KOPT-K1 (cell line): Measurements from ENCODE around the gene TMEM108.

Experiments
- H3K27ac ChIP-seq: fragments of 200-600 bp; sonication (generic); 2 replicates; pipeline ENCODE4 v1.5.1; 2016; ENCODE audit warnings: antibody characterized with exemption, mild to moderate bottlenecking, low read depth, low read length; ENCODE audit not compliant: poor library complexity, severe bottlenecking
- H3K36me3 ChIP-seq: fragments of 200-600 bp; sonication (generic); 2 replicates; pipeline ENCODE4 v1.5.1; 2017; ENCODE audit warnings: antibody characterized with exemption, mild to moderate bottlenecking, low read length, moderate library complexity; ENCODE audit not compliant: insufficient read depth
- H3K9me3 ChIP-seq: fragments of 200-600 bp; sonication (generic); 2 replicates; pipeline ENCODE4 v1.5.1; 2017; ENCODE audit warnings: antibody characterized with exemption, low read length, mild to moderate bottlenecking; ENCODE audit not compliant: insufficient read depth, poor library complexity, severe bottlenecking

TMEM108 gene

DNA sequence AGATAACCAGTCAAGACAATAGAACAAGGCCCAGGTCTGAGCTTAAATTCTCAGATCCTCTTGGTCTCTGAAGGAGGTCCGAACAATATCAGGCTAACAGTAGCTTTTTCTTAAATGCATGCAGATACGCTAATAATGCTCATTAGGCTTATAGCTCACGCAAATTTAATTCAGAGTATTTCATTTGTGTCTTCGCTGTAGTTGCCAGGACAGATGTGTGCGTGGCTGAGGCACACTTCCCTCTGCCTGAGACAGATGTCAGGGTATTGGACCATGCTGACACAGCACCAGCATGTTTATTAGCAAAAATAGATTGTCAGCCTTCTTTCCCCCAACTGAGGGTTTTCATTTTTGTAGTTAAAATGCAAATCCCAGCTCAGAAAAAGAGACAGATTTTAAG is 258.8 kb downstream of the TMEM108 start:
- Histone ChIP-seq H3K36me3 (no peaks in the 10 kb centered on the region), H3K9me3 (no peaks in the 10 kb centered on the region), H3K27ac (no peak overlapping the region)

- H3K9me3 ChIP-seq = no peaks in the 10 kb centered on the region
- H3K36me3 ChIP-seq = no peaks in the 10 kb centered on the region
- no peak overlapping the region for H3K27ac ChIP-seq
Measured at GRCh38 chr3:133300102-133300501, 261.9 kb downstream of the TMEM108 start.

- no peaks in the 10 kb centered on the region for H3K36me3 ChIP-seq
- no peaks in the 10 kb centered on the region for H3K9me3 ChIP-seq
- no peak overlapping the region for H3K27ac ChIP-seq
Measured at GRCh38 chr3:133301194-133301593, 263.0 kb downstream of the TMEM108 start.

- H3K27ac ChIP-seq = no peak overlapping the region
- H3K36me3 ChIP-seq = no peaks in the 10 kb centered on the region
- no peaks in the 10 kb centered on the region for H3K9me3 ChIP-seq
Measured at GRCh38 chr3:133301731-133302130, 263.5 kb downstream of the TMEM108 start.

- Histone ChIP-seq H3K27ac (no peak overlapping the region), H3K36me3 (no peaks in the 10 kb centered on the region), H3K9me3 (no peaks in the 10 kb centered on the region)
Measured at GRCh38 chr3:133303430-133303829, 265.2 kb downstream of the TMEM108 start.

DNA sequence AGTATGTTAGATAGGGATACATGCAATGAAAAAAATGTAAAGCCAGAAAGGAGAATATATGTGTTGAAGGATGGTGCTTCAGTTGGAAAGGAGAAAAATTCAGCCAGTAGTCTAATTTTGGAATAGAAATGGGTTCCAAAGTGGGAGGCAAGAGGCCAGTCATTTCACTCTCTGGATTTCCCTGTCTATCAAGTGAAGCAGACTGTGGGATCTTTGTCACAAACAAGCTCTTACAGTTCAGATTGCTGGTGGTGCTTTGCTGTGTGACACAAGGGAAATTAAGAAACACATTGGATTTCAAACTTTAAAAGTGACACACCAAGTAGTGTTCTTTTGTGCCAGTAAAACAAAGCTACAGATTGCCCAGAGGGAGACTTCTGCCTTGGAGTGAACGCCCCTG is 279.7 kb downstream of the TMEM108 start:
- Histone ChIP-seq H3K27ac (no peak overlapping the region), H3K36me3 (no peaks in the 10 kb centered on the region), H3K9me3 (no peaks in the 10 kb centered on the region)

DNA sequence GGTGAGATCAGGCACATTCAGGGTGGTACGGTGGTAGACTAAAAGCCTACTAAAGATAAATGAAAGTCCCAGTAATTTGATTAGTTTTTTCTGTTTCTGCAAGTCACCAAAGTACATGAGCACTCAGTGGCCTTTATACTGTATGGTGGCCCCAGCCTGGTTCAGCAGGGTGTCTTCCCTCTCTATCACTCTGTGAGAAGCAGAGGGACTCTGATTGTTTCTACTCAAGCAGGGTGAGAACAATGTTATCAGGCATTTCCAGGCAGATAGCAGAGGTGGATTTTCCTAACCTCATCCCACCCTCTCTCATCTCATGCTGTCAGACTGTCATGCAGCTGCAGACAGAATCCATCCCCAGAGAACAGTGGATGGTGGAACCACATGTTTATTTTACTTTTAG is 290.2 kb downstream of the TMEM108 start:
- Histone ChIP-seq H3K9me3 (no peaks in the 10 kb centered on the region), H3K27ac (no peak overlapping the region), H3K36me3 (no peaks in the 10 kb centered on the region)

DNA sequence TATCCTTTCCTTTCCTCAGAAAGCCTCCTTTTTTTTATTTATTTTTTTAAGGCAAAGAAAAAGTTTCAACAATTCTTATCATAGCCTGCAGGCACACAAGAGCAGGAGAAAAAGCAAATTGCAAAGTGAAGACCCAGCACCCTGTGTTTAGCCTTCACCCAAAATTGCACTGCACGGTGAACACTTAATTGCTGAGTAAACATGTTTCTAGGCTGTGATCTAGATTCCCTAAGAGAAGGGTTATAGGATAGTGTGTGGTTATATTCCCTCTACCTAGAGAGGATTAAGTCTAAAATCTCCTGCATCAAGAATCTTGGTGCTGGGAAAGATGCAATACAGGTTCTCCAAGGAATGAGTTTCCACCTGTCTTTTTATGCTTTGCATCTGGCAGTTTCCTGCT is 291.4 kb downstream of the TMEM108 start:
- H3K9me3 ChIP-seq = no peaks in the 10 kb centered on the region
- no peak overlapping the region for H3K27ac ChIP-seq
- H3K36me3 ChIP-seq = no peaks in the 10 kb centered on the region

GRCh38 chr3:133330065-133330464 is 291.9 kb downstream of the TMEM108 start:
- H3K36me3 ChIP-seq = no peaks in the 10 kb centered on the region
- no peaks in the 10 kb centered on the region for H3K9me3 ChIP-seq

GRCh38 chr3:133330522-133330921 is 292.3 kb downstream of the TMEM108 start:
- H3K36me3 ChIP-seq = no peaks in the 10 kb centered on the region
- no peaks in the 10 kb centered on the region for H3K9me3 ChIP-seq
- H3K27ac ChIP-seq = no peak overlapping the region

More at GRCh38 chr3:133330065-133330464, 291.9 kb downstream of the TMEM108 start:
- no peak overlapping the region for H3K27ac ChIP-seq

DNA sequence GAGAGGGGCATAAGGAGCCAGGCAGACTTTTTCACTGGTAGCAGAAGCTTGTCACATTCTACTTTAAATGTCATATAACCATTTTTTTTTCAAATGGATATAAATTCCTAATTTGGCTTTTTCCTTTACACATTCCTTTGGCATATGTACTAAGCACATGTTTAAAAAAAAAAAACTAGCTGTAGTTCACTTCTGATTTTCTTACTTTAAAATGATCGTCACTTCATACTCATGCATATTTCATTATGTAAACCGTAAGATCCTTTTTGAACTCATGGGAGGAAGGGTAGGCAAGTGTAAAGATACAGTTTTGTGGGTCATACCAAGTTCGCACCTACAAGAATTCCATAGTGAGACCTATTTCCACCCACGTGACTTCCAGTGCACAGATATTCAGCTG is 316.5 kb downstream of the TMEM108 start:
- Histone ChIP-seq H3K9me3 (peaks cover 7% of the 10 kb centered on the region), H3K27ac (no peak overlapping the region), H3K36me3 (no peaks in the 10 kb centered on the region)

DNA sequence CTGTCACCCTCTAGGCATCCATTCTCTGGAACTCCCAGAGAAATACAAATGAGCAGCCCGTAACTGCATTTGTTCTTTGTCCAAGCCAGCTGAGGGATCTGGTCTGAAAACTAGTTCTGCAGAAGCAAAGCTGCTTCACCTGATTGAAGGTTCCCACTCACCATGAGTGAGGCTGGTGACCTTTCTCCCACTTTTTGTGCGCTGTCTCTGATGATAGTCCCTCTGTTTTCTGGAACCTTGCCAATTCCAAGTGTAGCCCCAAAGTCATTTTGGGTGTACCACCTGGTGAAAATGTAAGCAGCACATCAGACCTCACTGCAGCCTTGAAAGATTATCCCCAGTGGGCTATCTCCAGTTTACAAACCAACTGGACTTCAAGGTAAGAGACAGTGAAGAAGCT is 322.3 kb downstream of the TMEM108 start:
- Histone ChIP-seq H3K27ac (no peak overlapping the region), H3K36me3 (no peaks in the 10 kb centered on the region), H3K9me3 (peaks cover 7% of the 10 kb centered on the region)

GRCh38 chr3:133361011-133361410 is 322.8 kb downstream of the TMEM108 start:
- H3K27ac ChIP-seq = no peak overlapping the region
- no peaks in the 10 kb centered on the region for H3K36me3 ChIP-seq
- peaks cover 7% of the 10 kb centered on the region for H3K9me3 ChIP-seq

GRCh38 chr3:133361435-133361834 is 323.2 kb downstream of the TMEM108 start:
- Histone ChIP-seq H3K9me3 (peaks cover 4% of the 10 kb centered on the region), H3K36me3 (no peaks in the 10 kb centered on the region), H3K27ac (no peak overlapping the region)

DNA sequence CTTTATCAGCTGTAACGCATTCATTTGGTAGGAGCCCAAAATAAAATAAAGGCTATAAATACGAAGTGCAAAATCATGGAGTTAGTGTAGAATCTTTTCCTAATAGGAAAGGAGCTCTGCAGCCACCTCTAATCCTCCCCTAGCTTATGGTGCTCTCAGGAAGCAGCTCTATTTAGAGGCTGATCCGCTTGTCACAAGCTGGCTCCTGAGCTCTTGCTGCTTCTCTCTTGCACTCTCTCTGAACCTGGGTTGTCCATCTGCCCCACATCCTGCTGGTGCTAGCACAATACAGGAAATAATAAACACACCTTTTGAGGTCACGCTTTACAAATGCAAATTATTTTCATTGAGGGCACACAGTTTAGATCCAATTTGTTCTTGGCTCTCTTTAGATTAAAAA is 324.3 kb downstream of the TMEM108 start:
- Histone ChIP-seq H3K36me3 (no peaks in the 10 kb centered on the region), H3K9me3 (no peaks in the 10 kb centered on the region), H3K27ac (no peak overlapping the region)

DNA sequence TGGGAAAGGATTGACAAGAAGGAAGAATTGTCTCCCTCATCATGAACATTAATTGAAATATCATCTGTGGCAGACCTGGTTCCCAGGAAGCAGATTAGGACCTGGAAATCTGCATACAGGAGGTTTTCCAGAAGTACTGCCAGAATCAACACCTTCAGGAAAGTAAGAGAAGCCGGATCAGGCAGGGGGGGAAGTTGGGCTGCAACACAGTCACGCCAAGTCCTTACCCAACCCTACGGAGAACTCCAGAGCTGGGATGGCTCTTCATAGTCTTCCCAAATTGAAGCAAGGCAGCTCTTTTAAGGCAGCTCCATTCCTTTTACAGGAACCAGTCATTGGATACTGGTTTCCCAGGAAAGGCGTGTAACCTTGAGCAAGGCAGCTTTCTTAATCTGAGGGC is 326.5 kb downstream of the TMEM108 start:
- Histone ChIP-seq H3K36me3 (no peaks in the 10 kb centered on the region), H3K27ac (no peak overlapping the region), H3K9me3 (no peaks in the 10 kb centered on the region)

DNA sequence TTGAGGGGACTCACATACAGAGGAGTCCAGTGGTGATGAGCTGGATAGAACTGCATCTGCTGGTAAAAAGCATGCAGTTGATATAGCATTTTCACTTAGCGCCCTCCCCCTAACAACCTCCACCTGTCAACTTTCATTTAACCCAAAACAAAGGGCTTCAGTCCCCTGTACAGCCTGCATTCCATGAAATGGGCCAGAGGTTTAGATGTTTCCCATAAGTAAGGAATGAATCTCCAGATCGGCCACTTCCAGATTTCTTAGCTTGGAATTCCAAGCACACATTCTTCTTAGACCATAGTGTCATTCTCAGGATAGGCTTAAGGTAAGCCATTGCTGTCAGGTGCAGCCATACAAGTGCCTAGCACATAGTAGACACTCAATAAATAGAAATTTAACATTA is 328.7 kb downstream of the TMEM108 start:
- no peaks in the 10 kb centered on the region for H3K36me3 ChIP-seq
- no peak overlapping the region for H3K27ac ChIP-seq
- H3K9me3 ChIP-seq = no peaks in the 10 kb centered on the region
